OCI-LY1 (cell line): Measurements from ENCODE around the gene LMF1.

Source experiments
- H2AFZ ChIP-seq: fragments of 200-600 bp; sonication (generic), shearing (Covaris generic); 2 replicates; pipeline ENCODE4 v1.6.0; 2014; ENCODE audit warnings: antibody characterized with exemption, mild to moderate bottlenecking, low read length
- H3F3A ChIP-seq: fragments of 200-600 bp; sonication (generic), shearing (Covaris generic); 2 replicates; pipeline ENCODE4 v1.6.0; 2014; ENCODE audit warnings: mild to moderate bottlenecking, antibody characterized with exemption, low read length, moderate library complexity; ENCODE audit not compliant: insufficient read depth
- H3K27ac ChIP-seq: fragments of 200-600 bp; sonication (generic); 2 replicates; pipeline ENCODE4 v1.5.1; 2014; ENCODE audit warnings: low read length, mixed run types, mild to moderate bottlenecking, low read depth; ENCODE audit not compliant: poor library complexity, severe bottlenecking
- H3K27me3 ChIP-seq: fragments of 200-600 bp; sonication (generic); 2 replicates; pipeline ENCODE4 v1.6.0; 2014; ENCODE audit warnings: antibody characterized with exemption, mild to moderate bottlenecking, low read length, moderate library complexity; ENCODE audit not compliant: insufficient read depth
- H3K36me3 ChIP-seq: fragments of 200-600 bp; sonication (generic); 2 replicates; pipeline ENCODE4 v1.6.1; 2014; ENCODE audit warnings: mild to moderate bottlenecking, antibody characterized with exemption, low read length, moderate library complexity, mixed read lengths; ENCODE audit not compliant: insufficient read depth
- H3K4me1 ChIP-seq: fragments of 200-600 bp; sonication (generic); 2 replicates; pipeline ENCODE4 v1.5.1; 2014; ENCODE audit warnings: mild to moderate bottlenecking, low read length, moderate library complexity; ENCODE audit not compliant: insufficient read depth, severe bottlenecking
- H3K4me2 ChIP-seq: fragments of 200-600 bp; sonication (generic), shearing (Covaris generic); 2 replicates; pipeline ENCODE4 v1.6.1; 2014; ENCODE audit warnings: low read length
- H3K4me3 ChIP-seq: fragments of 200-600 bp; sonication (generic); 2 replicates; pipeline ENCODE4 v1.5.1; 2014; ENCODE audit warnings: low read length, low read depth, mild to moderate bottlenecking, mixed read lengths; ENCODE audit not compliant: poor library complexity, severe bottlenecking
- H3K79me2 ChIP-seq: fragments of 200-600 bp; shearing (Covaris generic); 2 replicates; pipeline ENCODE4 v1.6.1; 2016; ENCODE audit warnings: mixed run types, low read length, mixed read lengths; ENCODE audit not compliant: insufficient read depth
- H3K9ac ChIP-seq: fragments of 200-600 bp; sonication (generic), shearing (Covaris generic); 2 replicates; pipeline ENCODE4 v1.6.1; 2014; ENCODE audit warnings: mild to moderate bottlenecking, low read length, mixed read lengths
- H3K9me2 ChIP-seq: fragments of 200-600 bp; sonication (generic), shearing (Covaris generic); 2 replicates; pipeline ENCODE4 v1.6.1; 2014; ENCODE audit warnings: low read depth, mild to moderate bottlenecking, low read length, mixed read lengths
- H3K9me3 ChIP-seq: fragments of 200-600 bp; shearing (Covaris generic); 2 replicates; pipeline ENCODE4 v1.6.1; 2014; ENCODE audit warnings: low read length, mixed read lengths
- H4K20me1 ChIP-seq: fragments of 200-600 bp; sonication (generic), shearing (Covaris generic); 2 replicates; pipeline ENCODE4 v1.6.0; 2016; ENCODE audit warnings: mild to moderate bottlenecking, low read length; ENCODE audit not compliant: insufficient read depth
- EZH2 ChIP-seq: fragments of 200-600 bp; sonication (generic), shearing (Covaris generic); IDR thresholded peaks from 2 replicates; pipeline ENCODE4 v1.8.0; 2017; ENCODE audit warnings: borderline replicate concordance, mixed run types, mild to moderate bottlenecking, antibody characterized with exemption, low read length, moderate library complexity, mixed read lengths
- TF ChIP-seq, protein P1 (sequence below): fragments of 200-600 bp; sonication (generic), shearing (Covaris generic); IDR thresholded peaks from 2 replicates; pipeline ENCODE4 v1.5.1; 2017; ENCODE audit warnings: mild to moderate bottlenecking, antibody characterized with exemption, low read length, moderate library complexity, mixed read lengths

LMF1 gene

DNA sequence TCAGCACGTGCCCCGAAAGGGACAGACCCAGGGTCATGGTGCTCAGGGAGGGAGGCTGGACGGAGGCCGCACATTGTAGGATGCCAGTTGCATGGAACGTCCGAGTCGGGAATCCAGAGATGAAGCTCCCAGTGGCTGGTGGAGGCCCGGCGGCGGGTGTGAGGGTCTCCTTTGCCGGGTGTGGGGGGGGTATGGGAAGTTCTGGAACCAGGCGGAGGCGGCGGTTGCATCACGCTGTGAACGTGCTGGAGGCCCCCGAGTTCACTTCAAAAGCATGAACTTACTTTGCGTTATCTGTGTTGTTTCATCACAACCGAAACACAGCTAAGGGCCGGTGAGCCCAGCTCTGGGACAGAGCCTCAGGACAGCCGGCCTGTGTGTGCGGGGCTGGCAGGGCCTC lies 96.9 kb downstream of the LMF1 start:
- Histone ChIP-seq H2AFZ (no peak overlapping the region), H4K20me1 (no peaks in the 10 kb centered on the region), H3K27me3 (no peaks in the 10 kb centered on the region; the same call in 1 of the 2 replicates), H3K9me3 (no peaks in the 10 kb centered on the region), H3F3A (no peaks in the 10 kb centered on the region), H3K4me3 (no peak overlapping the region), H3K9ac (no peak overlapping the region), H3K9me2 (no peaks in the 10 kb centered on the region), H3K27ac (no peak overlapping the region), H3K36me3 (no peaks in the 10 kb centered on the region), H3K4me1 (no peaks in the 10 kb centered on the region), H3K4me2 (no peak overlapping the region), H3K79me2 (no peaks in the 10 kb centered on the region)
- TF ChIP-seq, protein P1, sequence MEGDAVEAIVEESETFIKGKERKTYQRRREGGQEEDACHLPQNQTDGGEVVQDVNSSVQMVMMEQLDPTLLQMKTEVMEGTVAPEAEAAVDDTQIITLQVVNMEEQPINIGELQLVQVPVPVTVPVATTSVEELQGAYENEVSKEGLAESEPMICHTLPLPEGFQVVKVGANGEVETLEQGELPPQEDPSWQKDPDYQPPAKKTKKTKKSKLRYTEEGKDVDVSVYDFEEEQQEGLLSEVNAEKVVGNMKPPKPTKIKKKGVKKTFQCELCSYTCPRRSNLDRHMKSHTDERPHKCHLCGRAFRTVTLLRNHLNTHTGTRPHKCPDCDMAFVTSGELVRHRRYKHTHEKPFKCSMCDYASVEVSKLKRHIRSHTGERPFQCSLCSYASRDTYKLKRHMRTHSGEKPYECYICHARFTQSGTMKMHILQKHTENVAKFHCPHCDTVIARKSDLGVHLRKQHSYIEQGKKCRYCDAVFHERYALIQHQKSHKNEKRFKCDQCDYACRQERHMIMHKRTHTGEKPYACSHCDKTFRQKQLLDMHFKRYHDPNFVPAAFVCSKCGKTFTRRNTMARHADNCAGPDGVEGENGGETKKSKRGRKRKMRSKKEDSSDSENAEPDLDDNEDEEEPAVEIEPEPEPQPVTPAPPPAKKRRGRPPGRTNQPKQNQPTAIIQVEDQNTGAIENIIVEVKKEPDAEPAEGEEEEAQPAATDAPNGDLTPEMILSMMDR: no peak
- TF ChIP-seq EZH2: no peak

- no peak overlapping the region for H3K27ac ChIP-seq
- H2AFZ ChIP-seq: no peak overlapping the region
- no peaks in the 10 kb centered on the region for H3K9me3 ChIP-seq
- H3K4me3 ChIP-seq: no peak overlapping the region
- H3K9ac ChIP-seq: no peak overlapping the region
- H3K4me2 ChIP-seq: no peak overlapping the region
- no peaks in the 10 kb centered on the region; the same call in 1 of the 2 replicates for H3K27me3 ChIP-seq
- no peaks in the 10 kb centered on the region for H3K36me3 ChIP-seq
- H4K20me1 ChIP-seq: no peaks in the 10 kb centered on the region
- H3K9me2 ChIP-seq: no peaks in the 10 kb centered on the region
- TF ChIP-seq EZH2: no peak
- H3F3A ChIP-seq: no peaks in the 10 kb centered on the region
- H3K4me1 ChIP-seq: no peaks in the 10 kb centered on the region
- H3K79me2 ChIP-seq: no peaks in the 10 kb centered on the region
These were observed 97.5 kb downstream of the LMF1 start for GRCh38 chr16:873243-873661.

DNA sequence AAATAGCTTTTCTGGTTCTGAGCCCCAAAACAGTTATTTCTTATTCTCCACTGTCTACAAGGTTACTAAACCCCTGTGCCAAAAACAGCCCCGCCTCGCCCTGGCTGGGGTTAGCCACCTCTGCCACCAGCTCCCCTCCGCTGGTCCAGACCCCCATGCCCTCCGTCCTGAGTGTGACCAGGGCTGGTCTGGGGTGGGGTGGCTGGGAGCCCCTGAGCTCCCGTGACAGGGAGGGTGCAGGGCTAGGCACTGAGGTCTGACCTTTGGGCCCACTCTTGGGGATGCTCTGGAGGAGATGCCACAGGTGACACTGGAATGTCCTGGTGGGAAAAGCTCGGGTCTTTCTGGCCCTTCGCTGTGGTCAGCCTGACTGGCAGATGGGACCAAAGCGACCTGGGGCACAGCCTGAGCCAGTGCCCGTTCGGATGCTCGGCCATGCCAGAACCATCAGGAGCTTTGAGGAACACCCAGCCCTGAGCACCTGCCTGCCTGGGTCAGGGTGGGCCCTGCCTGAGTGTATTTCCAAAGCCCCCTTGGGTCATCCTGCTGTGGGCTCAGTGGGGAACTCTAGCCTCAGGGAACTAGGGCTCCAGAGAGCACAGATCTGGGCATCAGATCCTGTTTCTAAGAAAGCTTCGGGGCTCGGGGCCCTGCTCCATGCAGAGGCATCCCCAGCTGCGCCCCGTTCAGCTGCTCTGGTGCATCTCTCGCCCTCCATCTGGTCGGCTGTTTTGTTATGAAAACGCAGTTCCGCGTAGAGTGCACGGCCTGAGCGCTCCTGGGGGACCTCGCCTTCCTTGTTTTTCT lies 98.1 kb downstream of the LMF1 start:
- Histone ChIP-seq H3K36me3 (no peaks in the 10 kb centered on the region), H3K4me3 (no peak overlapping the region), H3K27ac (no peak overlapping the region), H3K9me2 (no peaks in the 10 kb centered on the region), H4K20me1 (no peaks in the 10 kb centered on the region), H2AFZ (no peak overlapping the region), H3K9me3 (no peaks in the 10 kb centered on the region), H3K27me3 (no peaks in the 10 kb centered on the region; the same call in 1 of the 2 replicates), H3K4me2 (no peak overlapping the region), H3F3A (no peaks in the 10 kb centered on the region), H3K9ac (no peak overlapping the region), H3K79me2 (no peaks in the 10 kb centered on the region), H3K4me1 (no peaks in the 10 kb centered on the region)
- TF ChIP-seq EZH2: no peak
- TF ChIP-seq, protein P1: no peak
